Sciatic nerve (tissue), 2 donors: ENCODE results near the gene RAB3B. TPM values are rescaled to one million over a fixed set of nuclear protein-coding genes. Genes with fewer than 3 reads are reported as not detected.
"Not testable (repeated sequence)": the region's sequence is repeated elsewhere in the genome, so short reads cannot be mapped to it uniquely, and the experiment has no call there.

Experiments used
- ATAC-seq: fragments of 200-7000 bp; cut with Tn5 transposase; one replicate; pipeline ENCODE4 v1.9.1; 2020; ENCODE audit warnings: mild to moderate bottlenecking, moderate library complexity
- DNase-seq: peaks from one replicate; pipeline ENCODE4 v3.0.0-alpha.2; 2020; ENCODE audit warnings: low spot score
- intact Hi-C: fragments of 100-400 bp; cut with DNase I; formaldehyde crosslinking; loops from one replicate; pipeline ENCODE4 v1.14.2; 2022
- total RNA-seq: library from RNA; stranded (reverse); fragmentation: NEBNext Ultra II Directional; extraction: Animal tissue kit (Norgen Biotek cat#: 25700); gene quantifications from one replicate; pipeline ENCODE4 v1.2.1, GENCODE V29; 2021
- donor health status: DM: no; HTN: no; CAD: no.
- donor health status: DM: no; HTN: no; CAD: no.

The RAB3B gene, protein sequence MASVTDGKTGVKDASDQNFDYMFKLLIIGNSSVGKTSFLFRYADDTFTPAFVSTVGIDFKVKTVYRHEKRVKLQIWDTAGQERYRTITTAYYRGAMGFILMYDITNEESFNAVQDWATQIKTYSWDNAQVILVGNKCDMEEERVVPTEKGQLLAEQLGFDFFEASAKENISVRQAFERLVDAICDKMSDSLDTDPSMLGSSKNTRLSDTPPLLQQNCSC
- total RNA-seq, result 0.22 TPM

GRCh38 chr1:51990478-51990965, at the start of gene RAB3B:
Gene RAB3B, minus strand, starts transcription at chr1:51990700. Its CDS starts 13,583 bp downstream, at chr1:51977117.
- DNase-seq (no peak), ATAC-seq (peak; percentile 41)
- intact Hi-C loops, result no loop called here

GRCh38 chr1:52037909-52038308, 47.4 kb upstream of the RAB3B start:
- ATAC-seq (no peak), DNase-seq (no peak)
- intact Hi-C loops, result no loop called here

GRCh38 chr1:52037402-52037814, 46.9 kb upstream of the RAB3B start:
- DNase-seq, result no peak
- intact Hi-C loops, result no loop called here
- ATAC-seq, result no peak

DNA sequence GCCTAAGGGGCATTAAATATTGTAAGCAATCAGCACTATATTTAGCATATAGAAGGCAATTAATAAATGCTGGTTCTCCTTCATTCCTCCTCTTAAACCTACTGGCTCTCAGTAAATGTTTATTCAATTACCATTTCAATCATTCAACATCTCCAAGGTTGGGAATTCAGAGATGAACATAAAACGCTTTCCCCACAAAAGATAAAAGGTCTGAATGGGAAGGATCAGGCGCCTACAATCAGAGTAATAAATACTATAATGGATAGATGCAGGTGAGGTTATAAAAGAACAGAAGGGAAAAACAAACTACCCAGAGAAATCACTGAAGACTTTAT, 43.5 kb upstream of the RAB3B start:
- intact Hi-C loops, result no loop called here

GRCh38 chr1:52033190-52034049, 42.9 kb upstream of the RAB3B start, which contains the start of gene KTI12:
Gene KTI12, minus strand, starts transcription at chr1:52033810. Its CDS starts 49 bp downstream, at chr1:52033761.
- peak; percentile 90 for DNase-seq
- ATAC-seq, result peak; percentile 97
- intact Hi-C loops, result no loop called here

More for the DNA sequence above, 43.5 kb upstream of the RAB3B start:
- no peak for DNase-seq
- ATAC-seq, result no peak

GRCh38 chr1:52032785-52033131, 42.3 kb upstream of the RAB3B start:
- intact Hi-C loops, result no loop called here
- peak; percentile 61 for ATAC-seq
- DNase-seq, result peak; percentile 62

DNA sequence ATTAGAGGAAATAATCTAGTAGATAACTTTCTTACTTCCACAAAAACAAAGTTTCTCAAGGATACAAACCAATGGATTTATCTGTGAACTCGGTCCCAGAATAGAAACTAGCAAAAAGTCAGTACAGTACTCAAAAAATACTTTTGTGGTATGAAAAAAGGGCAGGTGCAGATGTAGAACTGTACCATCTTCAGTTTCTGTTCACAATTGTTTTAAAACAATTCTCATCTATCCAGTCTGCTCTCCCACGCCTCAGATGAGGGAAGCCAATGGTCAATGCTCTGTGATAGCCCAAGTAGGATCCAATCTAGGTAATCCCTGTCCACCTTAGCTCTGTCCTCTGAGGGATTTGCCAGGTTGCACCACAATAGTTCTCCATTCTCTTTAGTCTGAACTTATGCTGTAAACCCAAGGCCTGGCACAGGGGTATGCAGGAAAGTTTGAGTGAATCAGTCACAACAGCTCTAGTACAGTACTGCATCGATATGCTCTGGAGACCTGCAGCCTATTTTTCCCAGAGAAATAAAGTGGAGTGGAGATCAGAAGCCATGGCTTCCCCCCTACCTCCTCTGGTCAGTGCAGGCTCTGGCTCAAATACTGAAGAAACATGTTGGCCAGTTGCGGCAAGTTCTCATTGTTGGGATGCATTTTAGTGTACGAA, 41.8 kb upstream of the RAB3B start:
- intact Hi-C loops, result no loop called here
- no peak for ATAC-seq
- DNase-seq, result no peak

DNA sequence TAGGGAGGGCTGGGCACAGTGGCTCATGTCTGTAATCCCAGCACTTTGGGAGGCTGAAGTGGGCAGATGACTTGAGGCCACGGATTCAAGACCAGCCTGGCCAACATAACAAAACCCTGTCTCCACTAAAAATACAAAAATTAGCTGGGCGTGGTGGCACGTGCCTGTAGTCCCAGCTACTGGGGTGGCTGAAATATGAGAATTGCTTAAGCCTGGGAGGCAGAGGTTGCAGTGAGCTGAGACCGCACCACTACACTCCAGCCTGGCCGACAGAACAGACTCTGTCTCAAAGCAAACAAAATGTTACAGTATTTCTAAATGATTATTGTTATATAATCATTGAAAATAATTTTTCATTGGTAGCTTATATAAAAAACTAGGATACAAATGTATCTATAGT, 38.3 kb upstream of the RAB3B start:
- intact Hi-C loops, ATAC-seq, DNase-seq: not testable (repeated sequence)

DNA sequence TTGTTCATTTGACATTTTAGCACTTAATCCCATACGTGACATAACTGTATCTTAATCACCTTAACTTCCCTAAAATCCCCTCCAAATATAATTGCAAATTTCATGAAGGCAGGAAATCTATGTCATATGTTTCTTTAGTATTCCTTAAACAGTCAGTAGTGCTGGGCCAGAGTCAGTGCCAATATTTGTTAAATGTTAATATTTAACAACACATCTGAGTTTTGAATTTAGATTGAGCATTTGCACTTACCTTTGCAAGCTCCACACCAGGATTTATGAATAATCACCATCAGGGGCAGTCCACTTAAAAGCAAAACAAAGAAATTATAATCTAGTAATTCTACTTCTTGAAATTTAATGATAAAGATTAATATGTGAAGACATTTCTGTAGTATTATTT, 37.8 kb upstream of the RAB3B start:
- DNase-seq (no peak), ATAC-seq (no peak)
- intact Hi-C loops, result no loop called here

DNA sequence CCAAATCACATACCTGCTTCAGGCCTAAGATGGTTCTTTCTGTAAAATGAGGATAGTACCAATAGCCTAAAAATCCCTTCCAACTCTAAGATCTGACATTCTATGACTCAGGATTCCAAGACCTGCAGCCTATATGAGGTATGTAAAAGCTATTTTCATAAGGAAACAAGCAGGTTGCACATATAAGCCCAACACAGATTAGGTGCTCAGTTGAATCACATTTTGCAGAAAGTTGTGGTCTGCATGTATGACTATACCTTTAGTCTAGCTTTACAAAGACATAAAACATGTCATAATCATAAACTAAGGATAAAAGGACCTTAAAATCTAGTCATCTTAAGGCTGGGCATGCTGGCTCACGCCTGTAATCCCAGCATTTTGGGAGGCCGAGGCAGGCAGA, 35.8 kb upstream of the RAB3B start:
- DNase-seq (no peak), ATAC-seq (no peak)
- intact Hi-C loops, result no loop called here

DNA sequence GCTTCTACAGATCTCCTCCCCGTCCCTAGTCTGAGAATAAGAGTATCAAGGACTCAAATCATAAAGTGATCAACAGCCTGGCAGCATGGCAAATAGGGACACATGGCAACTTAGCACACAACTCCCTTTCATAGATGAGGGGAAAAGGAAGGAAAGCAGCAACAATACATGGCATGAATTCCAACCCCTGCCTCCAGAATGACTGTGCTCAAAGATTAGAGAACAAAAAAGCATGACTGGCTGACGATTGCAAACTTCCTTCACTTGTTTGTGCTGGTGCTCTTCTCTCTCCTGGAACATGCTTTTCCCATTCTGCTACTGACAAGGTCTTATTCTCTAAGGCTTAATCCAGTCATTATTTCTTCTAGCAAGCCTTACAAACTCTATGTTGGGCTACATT, 31.6 kb upstream of the RAB3B start:
- no peak for ATAC-seq
- no peak for DNase-seq
- intact Hi-C loops, result no loop called here

GRCh38 chr1:52008071-52008809, 17.7 kb upstream of the RAB3B start:
- intact Hi-C loops, result no loop called here
- ATAC-seq, result no peak

GRCh38 chr1:52007215-52008002, 16.9 kb upstream of the RAB3B start:
- DNase-seq (no peak), ATAC-seq (no peak)
- intact Hi-C loops, result no loop called here

More at GRCh38 chr1:52008071-52008809, 17.7 kb upstream of the RAB3B start:
- DNase-seq, result no peak

GRCh38 chr1:52006081-52006553, 15.6 kb upstream of the RAB3B start:
- intact Hi-C loops, DNase-seq, ATAC-seq: not testable (repeated sequence)

DNA sequence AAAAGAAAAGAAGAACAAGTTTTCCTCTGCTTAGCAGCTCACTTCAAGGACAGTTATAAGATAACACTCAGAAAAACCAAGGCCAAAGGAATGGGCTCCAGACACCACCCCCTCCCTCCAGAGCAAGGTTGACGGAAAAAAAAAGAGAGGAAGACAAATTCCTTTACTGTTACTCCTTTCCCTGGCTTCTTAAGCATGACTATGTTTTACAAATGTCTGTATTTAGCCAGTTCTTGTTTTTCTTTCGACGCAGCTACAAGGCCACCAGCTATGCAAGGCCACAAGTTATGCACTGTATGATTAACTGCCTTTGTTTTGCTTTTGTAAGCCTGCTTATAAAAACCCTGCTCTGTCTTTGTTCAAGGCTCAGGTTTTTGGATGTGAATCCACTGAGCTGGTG, 15.0 kb upstream of the RAB3B start:
- DNase-seq, ATAC-seq, intact Hi-C loops: not testable (repeated sequence)

GRCh38 chr1:52003877-52004276, 13.4 kb upstream of the RAB3B start:
- DNase-seq (no peak), ATAC-seq (no peak)
- intact Hi-C loops, result no loop called here

DNA sequence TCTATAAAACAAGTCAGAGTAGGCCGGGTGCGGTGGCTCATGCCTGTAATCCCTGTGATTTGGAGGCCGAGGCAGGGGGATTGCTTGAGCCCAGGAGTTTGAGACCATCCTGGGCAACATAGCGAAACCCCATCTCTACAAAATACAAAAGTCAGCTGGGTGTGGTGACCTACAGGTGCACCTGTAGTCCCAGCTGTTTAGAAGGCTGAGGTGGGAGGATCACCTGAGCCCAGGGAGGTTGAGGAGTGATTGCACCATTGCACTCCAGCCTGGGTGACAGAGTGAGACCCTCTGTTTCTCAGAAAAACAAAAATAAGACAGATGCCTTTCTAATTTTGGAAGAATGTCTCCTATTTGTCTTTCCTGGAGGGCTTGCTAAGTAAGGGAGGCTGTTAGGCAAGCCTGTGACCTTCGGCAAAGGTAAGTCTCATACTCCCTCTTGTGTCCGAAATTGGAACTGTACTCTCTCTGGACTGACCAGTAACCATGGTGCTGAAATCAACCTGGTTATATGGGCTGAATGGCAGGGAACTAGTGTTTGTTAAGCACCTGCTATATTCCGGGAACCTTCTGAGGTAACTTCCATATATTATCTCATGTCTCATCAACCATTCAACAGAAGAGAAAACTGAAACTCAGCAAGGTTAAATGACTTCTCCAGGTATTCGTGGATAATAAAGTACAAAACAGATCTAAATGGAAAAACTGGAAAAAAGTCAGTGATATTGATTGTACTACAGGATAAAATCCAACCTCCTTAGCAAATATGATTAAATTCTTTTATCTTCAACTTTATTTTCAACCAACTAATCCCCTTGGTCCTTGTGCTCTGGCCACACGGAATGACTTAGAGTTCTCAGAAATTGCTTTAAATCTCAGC, 11.8 kb upstream of the RAB3B start:
- intact Hi-C loops, result no loop called here
- no peak for DNase-seq
- peak; percentile 86 for ATAC-seq
